Right forelimb (tissue), 1 donor: ENCODE measurements around the gene ARHGAP26.

ENCODE experiments used
- DNase-seq: peaks from one replicate; pipeline ENCODE4 v3.0.0-alpha.2; 2018

Gene ARHGAP26

DNA sequence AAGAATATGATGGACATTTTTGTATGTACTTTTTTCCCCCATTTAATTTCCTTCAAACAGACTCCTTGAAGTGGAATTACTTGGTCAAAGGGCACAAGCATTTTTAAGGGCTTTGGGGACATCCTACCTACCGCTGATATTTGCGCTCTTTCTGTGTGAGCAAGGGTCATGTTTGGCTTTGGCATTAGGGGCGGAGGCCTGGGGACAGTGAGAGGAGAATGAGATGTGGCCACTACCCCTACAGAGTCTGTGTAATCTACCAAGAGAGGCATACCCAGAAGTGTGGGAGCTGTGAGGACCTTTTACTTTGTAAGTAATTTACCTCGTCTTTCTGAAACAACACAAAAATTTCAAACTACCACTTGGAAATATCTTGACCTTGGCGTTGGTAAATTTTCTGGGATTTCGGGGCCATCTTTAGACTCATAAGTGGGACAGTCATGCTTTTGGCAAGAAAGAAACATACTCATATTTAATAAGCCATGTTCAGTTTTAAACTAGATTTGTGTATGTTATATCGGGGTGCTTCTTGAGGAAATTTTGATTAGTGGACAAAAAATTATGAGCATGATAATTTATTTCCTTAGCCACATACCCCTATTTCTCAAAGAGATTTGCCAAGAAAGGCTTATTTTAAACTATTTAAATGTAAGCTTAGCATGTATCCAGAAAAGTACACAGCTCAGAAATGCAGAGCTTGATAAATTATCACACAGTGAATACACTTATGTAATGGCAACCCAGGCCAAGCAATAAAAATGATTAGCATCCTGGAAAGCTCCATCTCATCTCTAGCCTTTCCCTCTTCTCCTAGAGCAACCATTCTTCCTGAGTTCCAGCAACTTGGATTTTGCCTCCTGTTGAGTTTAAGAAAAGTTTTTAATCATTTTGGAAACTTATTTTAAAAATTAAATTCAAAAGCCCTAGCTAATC lies 63.6 kb downstream of the ARHGAP26 start:
- no peak for DNase-seq

DNA sequence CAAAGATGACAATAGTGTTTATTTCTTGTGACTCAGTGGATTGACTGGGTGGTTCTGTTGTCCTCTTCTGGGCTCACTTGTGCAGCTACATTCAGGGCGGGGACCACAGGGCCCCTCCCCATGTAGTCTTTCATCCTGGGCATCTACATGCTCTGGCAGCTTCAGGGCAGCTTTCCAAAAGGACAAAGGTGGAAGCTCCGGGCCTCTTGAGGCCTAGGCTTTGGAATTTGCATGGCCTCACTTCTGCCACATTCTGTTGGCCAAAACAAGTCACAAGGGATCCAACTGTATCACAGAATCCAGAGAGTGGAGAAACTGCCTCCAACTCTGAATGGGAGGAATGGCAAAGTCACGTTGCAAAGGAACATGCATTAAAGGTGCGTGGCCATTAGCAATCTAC lies 64.3 kb downstream of the ARHGAP26 start:
- no peak for DNase-seq

DNA sequence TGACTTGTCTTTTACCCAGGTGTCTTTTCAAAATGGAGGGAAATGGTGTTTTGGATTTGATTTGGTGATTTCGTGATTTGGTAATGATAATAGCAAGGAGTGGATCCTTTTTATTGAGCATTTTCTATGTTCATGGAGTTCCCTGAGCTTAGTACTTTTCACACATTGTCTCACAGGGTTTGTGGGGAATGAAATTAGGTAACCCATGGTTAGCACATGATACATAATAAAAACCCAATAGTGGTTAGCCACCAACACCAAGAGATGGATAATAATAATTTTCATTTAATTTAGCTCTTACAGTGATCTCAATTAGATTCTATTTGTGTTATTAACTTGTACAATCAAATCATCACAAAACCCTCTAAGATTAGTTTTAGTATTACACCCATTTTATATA lies 65.4 kb downstream of the ARHGAP26 start:
- no peak for DNase-seq

DNA sequence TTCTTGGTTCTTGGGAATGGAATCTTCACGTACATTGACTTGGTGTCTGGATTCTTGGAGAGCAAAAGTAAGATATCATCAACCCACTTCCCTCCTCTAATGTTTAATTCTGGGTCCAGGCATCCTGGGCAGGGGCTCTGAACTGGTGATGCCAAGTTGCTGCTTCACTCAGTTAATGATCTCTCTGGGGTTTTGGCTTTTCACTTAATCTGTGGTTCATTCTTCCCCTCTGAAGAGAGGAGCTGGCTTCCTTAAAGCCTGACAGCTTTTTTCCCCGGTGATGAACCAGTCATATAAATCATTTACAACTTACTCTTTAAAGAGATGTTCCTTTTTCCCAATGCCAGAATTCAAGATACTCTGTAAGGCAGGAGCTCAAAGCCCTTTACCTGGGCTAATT lies 65.9 kb downstream of the ARHGAP26 start:
- DNase-seq, result no peak

DNA sequence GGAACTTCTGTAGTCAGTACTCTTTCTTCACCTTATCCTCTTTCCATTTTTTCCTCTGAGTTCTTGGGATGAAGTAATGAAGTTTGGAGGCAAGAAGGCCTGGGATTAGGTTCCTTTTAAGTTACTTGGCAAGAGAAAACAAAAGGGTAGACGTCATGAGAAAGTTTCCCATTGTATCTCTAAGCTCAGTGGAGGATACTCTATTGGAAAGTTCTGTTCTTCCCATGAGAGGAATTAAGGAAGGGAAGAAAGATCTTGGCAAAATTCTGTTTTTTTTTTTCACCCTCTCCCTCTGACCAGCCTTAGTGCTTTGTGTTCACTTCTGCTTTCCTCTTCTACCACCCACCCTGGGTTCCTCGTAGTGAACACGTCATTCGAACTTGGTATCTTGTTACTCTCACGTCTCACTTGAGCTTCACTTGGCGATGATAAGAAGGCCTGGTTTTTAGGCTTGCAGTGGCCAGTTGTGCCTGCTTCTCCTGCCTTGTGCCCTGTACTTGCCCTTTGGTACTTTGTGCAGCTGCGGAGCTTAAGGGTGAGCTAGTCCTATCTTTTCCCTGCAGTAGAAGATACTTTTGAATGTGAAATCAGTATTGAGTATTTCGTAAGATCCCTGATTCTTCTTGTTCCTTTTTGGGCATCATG lies 67.0 kb downstream of the ARHGAP26 start:
- DNase-seq, result no peak

DNA sequence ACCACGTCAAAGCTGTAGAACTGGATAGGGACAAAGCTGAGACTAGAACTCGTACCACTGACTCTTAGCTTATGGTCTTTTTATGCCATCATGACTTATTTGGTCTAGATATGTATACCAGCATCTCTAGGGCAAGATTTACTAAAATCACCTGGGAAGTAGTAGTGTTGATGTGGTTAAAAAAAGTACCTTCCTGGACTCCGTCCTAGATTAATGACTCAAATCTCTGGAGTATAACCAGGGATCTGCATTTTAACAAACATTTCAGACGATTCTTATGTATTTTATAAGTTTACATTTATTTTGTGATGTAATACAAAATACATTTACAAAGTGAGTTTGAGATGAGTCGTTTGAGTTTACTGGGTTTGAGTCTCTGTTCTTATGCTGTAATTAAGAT lies 68.7 kb downstream of the ARHGAP26 start:
- DNase-seq, result no peak

DNA sequence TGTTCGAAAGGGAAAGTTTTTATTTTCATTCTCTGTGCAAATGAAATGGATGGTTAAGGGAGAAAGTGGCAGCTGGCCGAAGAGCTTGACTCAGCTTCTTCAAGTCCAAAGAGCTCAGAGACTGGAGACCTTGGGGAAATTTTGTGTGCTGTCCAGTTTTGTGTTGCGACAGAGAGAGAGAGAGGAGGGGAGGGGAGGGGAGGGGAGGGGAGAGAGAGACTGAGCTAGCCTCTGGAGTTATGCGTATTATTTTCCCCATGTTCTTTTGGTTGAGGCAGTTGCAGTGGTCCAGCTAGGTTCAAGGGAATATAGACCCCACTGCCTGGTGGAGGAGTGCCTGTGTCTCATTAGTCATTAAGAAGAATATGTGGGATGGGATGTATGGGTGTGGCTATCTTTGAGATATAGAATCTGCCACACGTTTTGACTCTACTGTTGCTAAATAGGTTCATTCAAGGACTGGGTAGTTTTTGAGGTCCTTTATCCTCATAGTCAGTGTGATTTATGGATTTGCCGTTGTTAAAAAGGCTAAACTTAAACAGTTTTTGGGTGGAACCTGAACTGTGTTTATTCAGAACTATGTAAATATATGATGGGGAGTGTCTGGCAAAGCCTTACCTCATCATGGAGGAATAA lies 69.7 kb downstream of the ARHGAP26 start:
- no peak for DNase-seq

DNA sequence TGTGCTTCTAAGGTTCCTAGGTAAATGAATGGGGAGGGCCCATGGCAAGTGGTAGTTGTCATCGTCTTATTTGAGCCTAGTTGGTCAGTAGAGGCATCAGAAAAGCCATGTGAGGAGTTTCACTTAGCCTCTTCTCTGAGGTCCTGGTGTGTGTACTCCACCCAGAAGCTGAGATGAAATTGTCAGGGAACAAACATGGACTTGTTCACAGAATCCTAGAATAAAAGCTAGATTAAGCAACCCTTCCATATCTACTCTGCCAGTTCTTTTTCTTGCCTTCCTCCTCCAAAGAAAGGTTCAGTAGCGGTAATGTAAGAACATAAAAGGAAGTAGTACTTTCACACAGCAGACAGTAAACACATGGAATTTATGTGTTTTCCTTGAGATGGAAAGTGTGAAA lies 70.4 kb downstream of the ARHGAP26 start:
- no peak for DNase-seq

DNA sequence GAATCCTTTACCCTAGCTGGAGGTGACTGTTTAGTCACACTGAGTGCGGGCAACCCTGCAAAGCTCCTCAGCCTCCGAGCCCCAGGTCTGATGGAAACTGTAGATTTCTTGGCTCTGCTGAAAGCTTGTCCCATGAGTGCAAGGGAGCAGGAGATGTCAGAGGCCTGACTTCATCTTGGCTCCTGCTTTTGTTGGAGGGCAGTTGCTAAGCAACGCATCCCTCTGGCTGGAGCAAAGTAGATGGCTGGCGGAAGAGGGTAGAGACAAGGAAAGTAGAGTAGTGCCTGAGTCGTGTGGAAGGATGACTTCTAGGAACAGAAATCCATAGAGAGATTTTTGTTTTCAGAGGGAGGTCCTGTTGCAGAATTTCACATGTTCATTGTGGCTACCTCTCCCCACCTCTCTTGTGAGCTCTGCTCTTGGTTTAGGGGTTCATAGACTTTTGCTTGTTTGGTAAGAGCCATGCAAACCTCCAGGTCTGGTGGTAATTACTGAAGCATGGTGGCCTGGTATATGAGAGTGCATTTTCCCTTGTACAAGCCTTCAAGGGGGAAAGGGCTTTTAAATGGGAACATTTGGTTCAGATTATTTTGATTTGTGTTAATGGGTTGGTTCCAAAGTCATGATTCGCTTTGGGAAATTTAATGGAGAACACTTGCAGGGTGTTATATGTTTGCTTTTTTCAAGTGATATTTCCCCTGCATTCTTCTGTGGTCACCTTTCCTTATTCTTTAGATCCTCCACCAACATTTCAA lies 71.5 kb downstream of the ARHGAP26 start:
- DNase-seq, result peak; percentile 71

DNA sequence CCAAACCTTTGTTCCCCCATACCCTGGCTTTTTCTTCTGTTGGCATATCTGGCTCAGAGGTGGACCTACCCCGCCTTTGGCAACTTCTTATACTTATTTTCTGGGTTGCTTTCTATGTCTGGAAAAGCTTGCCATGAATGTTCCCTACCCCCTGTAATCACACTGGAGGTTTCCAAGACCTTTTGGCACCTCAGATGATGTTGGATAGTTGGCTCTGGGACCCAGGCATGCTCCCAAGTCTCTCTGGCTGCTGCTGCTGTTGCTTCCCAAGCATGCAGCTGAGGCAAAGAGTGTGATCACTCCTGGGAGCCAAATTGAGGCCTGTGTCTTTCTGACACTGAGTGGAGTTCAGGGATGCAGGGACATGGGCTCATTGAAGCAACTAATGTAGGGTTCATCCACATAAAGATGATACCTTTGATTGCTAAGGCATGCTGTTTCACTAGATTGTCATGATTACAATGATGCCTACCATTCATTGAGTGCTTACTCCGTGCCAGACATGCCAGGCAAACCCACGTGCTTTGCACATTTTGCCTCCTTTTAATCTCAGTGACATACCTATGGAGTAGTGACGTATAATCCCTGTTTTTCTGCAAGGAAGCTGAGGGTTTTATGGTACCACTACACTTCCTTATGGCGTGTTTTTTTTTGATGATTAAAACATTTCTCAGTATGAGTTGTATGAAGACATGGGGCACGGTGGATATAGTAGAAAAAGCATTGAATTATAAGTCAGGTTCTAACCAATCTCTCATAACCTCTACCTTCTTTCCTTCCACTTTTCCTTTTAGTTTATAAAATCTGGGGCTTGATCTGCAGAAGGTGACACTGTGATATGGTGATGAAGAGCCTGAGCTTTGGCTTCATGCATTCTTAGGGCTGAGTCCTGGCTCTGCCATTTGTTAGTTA lies 73.1 kb downstream of the ARHGAP26 start:
- DNase-seq, result peak; percentile 54

DNA sequence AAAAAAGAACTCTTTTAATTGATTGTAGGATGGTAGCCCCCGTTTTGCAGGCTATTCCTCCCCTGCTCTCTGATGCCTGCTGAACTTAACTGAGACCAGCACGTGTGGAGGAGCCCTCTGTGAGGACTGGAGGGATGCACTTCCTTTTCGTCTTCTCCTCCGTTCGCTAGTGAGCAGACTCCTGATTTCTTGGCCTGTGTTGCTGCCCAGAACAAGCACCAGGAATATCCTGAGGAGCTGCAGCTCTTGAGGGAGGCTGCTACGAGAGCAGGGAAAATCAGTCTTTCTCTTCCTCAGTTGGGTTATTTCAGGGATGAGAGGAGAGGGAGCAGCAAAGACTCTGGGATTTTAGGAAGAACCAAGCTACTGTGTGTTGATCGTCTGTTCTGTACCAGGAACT lies 74.7 kb downstream of the ARHGAP26 start:
- DNase-seq, result no peak

DNA sequence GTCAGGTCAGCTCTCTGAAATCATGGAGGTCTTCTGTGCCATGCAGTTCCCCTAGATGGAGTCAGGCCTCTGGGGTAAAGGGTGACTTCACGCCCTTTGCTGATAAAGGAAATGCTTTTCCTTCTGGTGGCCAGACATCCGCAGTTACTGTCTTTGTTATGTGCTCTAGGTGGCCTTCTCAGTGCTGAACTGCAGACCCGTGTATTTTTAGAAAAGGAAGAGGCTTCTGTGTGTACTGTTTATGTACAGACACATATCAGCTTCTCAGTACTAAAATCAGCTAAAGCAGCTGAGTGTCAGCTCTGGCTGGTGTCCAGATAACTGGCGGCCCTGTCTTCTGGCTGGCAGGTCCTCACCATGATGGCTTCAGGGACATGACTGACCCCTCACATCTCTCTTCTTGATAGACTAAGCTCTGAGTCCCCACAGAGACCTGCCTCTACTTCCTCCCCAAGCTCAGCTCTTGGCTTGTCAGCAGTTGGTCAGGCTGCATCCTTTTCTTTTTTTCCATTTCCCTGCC lies 75.3 kb downstream of the ARHGAP26 start:
- no peak for DNase-seq

DNA sequence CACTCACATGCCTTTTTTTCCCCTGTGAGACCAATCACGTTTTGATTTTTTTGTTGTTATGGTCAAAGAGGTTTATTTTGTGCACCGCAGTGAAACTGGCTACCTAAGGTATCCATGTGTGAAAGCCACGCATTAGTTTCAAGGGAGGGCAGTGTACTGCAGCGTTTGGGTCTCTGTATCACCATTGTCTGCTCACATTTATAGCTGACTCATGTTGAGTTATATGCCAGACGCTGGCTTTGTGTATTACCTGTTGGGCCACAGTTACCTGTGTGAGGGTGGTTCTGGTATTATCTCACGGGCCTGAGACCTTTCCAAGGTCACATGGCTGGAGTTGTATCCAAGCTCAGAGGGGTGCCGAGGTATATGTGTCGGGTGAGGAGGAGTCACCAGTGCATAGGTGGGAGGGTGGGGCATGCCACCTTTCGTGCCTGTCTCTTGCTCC lies 75.8 kb downstream of the ARHGAP26 start:
- peak; percentile 12 for DNase-seq

DNA sequence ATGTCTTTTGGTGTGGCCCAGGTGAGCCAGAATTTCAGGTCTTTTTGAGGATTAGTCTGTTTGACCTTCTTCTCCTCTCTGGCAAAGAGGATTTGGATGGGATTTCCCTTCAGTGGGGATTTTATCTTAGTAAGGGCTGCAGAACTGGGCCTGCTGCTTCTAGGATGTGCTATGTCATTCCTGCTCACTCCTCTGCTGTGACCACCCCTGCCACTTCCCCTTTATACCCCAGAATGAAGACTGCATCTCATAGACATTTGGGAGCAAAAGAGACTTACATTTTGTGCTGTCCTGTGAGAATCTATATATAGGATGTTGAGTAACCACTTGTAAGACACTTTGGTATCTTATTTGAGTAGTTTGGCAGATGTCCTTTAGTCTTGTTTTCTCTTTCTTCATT lies 76.2 kb downstream of the ARHGAP26 start:
- DNase-seq, result peak; percentile 34

DNA sequence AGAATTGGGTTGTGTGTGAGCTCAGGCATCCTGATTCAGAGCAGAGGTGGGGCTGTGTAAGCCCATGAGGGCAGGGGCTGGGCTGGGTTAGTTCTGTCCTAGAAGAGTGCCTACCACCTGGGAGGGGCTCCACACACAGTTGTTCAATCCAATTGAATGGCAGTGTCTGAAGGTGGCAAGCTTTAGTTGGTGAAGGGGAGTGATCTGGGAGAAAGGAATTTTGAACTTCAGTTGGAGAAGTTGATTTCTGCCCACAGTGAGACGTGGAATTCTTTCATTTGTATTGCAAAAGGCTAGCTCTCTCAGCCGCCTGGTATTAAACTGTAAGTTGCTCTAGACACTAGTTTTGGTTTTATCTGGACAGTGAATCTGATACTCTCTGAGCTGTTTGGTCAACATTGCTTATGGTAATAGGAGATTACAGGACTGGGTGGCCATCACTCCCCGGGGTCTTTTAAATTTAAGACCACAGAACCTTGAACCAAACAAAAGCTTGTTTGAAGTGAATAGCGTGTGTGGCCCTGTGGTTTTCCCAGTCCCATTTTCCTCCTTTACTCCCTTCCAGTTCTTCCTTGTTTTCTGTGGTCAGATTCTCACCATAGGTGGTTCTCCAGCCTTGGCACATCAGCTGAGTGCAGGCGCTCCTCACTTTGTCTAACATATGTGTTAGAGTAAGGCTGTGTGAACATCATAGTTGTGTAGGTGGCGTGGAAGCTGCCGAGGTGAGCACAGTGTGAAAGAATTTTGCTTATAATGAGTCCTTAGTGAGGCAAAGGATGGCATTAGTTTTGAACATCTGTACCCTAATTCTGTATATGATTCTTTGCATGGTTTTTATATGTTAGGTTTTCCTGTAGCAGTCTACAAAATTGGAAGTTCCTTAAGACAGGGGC lies 78.0 kb downstream of the ARHGAP26 start:
- DNase-seq, result peak; percentile 24

DNA sequence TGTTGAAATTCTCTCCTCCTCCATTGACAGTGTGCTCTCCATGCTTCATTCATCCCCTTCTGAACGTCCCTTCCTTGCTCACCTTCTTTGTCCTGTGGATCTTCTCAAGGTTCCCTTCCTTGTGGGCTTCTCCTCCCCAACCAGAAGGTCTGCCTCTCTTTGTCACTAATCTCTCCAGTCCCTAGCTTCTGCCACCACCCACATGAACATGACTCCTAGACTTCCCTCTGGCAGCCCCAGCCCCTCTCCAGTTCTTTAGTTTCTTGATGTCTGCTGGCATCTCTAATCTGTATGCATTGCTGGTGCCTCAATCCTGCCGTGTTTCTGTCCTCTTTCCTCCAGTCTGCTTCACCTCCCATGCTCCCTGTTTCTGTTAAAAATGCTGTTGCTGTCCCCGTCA lies 79.3 kb downstream of the ARHGAP26 start:
- peak; percentile 28 for DNase-seq

DNA sequence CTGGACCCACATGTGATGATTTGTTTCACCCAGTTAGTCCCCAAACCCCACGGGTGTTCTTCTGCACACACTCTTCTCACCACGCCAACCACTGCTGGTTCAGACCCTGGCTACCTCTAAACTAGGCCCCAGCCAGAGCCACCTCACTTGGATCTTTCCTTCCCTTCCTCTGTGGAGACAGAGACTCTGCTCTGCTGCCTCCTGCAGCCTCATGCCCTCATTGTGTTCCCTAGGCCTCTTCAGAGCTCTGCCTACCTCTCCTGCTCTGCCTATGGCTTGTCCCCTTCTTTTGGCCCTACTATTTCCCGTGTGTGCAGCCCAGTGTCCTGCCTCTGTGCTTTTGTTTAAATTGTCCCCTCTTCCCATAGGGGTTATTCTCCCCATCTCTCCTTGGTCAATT lies 79.7 kb downstream of the ARHGAP26 start:
- DNase-seq, result no peak

DNA sequence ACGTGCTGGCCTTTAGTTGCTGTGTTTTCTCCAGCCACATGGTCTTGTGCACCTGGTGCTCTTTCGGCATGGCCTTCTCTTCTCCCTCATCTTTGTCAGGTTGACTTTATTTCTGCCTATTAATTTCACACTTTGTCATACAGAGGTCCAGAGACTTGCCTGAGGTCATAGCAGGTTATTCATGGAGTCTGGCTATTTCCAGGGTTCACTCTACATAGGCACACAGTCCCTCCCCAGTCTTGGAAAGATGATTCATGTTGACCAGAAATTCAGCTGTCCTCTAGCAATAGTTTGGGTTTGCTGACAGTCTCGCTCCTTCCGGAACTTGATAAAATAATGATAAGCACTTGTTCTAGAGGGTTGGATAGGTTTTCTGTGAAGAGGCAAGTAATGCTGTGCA lies 81.6 kb downstream of the ARHGAP26 start:
- DNase-seq, result peak; percentile 10

DNA sequence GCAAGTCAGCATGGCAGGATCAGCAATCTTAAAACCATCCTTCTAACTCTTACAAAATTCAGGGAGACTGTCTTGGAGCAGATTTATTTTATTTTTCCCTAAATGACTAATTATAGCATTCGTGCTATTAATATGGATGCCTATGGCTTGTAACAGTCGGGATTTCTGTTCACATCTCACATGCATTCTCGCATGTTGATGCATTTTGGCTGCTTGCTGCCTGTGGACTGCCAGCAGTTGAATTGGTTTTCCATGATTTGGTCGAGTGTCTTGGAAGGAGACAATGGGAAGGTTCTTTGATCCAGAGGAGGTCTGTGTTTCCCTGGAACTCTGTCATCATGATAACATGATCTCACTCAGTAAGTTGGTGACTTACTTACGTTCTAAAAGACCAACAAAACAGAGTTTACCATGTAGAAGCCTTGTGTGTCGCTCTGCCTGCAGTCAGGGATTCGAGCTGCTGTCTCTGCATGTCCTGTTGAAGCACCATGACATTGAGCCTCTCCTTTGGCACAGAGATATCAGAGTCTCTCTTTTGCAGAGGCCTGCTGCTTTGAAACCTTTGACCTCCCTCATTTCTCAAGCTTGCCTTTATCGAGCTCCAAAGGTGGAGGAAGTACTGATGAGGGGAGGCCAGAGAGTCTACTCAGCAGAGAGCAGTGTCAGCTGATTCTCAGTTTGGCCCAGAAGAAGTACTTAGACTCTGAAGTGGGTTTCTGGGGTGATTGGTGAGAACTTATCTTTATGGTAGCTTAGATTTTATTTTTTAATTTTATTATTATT lies 82.4 kb downstream of the ARHGAP26 start:
- peak; percentile 56 for DNase-seq

DNA sequence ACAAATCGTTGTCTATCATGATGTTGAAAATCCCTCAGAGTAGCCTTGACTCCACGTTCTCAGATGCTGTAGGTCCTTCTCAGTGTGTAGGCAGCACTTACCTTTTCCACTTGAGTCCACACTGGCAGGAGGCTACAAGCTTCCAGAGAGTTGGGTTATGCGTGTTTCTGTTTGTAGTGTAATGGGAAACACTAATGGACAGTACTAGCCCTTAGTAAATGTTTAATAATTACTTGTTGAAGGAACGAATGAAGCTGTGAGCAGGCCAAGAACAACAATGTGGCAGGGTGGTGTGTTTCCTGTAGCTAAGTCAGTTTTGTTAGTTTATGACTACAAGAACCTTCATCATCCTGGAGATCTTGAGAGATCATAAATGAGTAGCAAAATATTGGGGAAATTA lies 83.5 kb downstream of the ARHGAP26 start:
- DNase-seq, result no peak
